Islet precursor cell (in vitro differentiated cells): Measurements from ENCODE around the gene SLC12A7.
"Not testable (repeated sequence)": the region's sequence is repeated elsewhere in the genome, so short reads cannot be mapped to it uniquely, and the experiment has no call there.

Source experiments
- DNase-seq: peaks from one replicate; pipeline ENCODE4 v3.0.0-alpha.2; 2018

SLC12A7 gene

DNA sequence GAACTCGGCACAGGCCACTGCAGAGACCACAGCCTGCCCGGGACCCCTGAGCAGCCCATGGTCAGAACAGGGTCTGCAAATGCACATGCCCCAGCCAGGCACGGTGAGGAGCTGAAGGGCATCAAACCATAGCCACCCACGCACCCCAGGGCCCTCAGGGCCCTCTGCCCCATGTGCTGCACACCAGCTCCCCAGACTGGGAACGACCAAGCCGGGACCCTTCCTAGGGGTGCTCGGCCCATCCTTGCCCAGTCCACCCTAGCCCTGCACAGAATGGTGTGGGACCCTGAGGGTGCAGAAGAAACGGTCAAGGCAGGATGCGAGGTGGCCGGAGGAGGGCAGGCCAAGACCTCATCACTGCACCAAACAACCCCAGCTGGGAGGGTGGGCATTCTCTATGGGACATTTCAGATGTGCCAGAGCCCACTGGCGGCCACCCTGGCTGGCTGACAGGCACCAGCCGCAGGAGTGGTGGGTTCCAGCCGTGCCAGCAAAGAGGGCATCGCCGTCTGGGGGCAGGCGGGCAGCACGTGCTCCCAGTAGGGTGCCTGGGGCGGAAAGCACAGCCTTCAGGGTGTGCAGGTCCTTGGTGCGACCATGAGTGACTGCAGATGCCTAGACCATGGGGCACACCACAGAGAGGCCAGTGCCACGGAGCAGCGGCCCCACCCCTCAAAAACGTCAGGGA is 16.4 kb downstream of the SLC12A7 start:
- no peak for DNase-seq

DNA sequence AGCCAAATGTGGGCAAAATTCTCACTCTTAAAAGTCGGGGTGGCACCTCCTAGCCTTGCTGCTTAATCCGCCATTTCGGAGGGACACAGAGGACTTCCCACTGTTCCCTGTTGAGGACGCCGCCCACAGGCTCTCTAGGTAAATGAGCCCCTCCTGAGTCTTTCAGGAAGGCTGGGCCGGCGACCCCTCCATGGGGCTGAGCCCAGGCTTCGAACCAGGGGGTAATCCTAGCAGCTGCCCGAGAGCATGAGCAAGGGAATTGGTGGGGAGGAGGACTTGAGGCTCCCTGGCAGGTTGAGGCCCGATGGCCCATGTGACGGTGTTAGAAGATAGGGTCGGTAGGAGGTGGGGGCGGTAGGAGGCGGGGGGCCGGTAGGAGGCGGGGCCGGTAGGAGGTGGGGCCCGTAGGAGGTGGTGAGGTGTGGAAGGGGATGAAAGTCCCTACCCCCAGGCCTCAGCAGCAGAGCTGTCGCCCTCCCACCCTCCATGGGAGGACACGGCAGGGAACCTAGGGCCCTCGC is 17.1 kb downstream of the SLC12A7 start:
- DNase-seq = no peak

DNA sequence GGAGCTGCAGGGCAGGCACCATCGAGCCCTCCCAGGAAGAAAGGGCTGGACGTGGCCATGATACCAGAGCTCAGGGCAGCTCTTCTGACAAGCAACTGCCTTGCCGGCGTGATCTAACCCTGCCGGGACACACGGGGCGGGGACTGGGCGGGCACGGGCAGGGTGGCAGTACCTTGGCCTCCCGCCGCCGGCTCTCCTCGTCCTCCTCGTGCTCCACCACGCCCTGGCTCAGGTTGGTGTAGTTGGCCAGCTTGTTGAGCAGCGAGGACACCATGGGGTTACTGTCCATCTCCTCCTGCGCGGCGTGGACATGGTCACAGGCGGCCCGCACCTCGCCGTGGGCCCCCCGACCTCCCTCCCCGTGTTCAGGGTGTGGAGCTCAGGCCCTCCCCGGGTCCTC is 18.5 kb downstream of the SLC12A7 start:
- no peak for DNase-seq

DNA sequence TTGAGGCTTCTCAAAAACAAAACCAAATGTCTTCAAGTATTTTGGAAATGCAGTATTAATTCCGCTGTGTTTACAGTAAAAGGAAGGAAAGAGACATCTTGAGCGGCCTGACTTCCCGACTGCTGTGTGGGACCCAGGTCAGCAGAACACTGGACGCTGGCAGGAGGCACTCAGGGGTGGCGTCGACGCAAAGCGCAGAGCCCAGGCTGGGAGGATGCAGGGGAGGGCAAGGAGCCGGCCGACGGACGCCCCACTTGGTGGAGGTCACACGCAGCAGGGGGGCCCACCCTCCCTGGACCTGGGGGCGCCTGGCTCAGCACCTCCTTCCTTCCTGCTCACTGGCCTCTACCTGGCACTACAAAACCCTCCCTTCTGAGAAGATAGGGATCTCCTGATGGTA is 19.7 kb downstream of the SLC12A7 start:
- no peak for DNase-seq

DNA sequence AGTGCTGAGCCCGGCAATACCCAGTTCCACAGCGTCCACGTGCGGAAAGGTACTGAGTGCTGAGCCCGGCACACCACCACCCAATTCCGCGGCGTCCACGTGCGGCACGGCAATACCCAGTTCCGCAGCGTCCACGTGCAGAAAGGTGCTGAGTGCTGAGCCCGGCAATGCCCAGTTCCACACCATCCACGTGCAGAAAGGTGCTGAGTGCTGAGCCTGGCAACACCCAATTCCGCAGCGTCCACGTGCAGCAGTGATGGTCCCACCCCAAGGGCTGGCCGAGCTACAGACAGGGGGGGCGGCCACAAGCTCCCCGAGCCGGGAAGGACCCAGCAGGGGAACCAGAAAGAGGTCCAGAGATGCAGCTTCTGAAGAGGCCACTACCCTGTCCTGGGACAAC is 20.2 kb downstream of the SLC12A7 start:
- DNase-seq = no peak

DNA sequence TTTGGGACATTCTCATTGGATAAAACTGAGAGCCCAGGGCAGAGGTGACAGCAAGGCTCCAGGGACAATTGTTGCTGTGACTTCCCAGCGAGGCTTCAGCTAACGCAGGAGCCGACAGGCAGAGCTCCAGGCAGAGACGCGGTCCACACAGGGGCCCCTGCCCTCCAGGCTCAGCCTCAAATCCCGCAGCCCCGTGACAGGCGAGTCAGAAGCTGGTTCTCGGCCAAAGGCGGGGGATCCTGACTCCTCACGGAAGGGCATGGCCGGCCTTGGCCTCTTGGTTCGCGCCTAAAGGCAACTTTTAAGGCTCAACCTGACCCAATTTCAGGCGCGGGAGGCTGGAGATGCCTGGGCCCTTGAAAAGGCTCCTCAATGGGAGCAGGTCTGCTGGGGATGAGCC is 21.3 kb downstream of the SLC12A7 start:
- no peak for DNase-seq

DNA sequence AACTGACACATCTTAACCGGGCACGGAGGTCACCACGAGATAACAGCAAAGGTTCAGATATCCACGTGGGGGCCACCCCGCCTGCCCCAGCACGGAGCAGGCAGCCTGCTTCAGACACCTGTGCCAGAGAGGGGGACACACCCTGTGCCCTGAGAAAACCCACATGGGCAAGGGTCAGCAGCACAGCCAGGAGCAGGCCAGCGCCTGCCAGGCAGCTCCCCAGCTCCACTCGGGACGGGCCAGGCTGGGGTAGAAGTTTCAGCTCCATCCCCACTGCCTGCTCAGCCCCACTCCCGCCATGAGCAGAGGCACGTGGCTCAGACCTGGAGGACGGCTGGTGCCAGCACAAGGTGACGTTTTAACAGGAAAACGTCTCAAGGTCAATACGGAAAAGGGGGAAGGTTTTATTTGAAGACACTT is 22.2 kb downstream of the SLC12A7 start:
- no peak for DNase-seq

- DNase-seq = no peak
Observed at GRCh38 chr5:1089146-1089545, 22.7 kb downstream of the SLC12A7 start.

- no peak for DNase-seq
Observed at GRCh38 chr5:1088726-1089125, 23.1 kb downstream of the SLC12A7 start.

DNA sequence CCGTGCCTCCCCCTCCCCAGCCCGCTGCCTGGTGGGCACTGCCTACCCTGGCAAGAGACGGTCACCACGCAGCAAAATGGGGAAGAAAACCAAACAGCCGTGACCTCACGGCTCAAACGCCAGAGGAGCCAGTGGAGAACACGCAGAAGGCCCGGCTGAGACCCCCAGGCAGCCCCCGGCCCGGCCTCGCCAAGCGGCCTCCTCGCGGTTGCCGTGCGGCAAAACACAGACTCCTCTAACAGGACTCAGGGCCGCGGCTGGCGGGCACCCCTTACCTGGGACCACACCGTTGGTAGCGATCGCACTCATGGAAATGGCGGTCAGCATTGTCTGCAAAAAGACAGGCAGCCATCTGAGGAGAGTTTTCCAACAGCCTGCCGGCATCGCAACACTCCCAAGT is 23.8 kb downstream of the SLC12A7 start:
- DNase-seq = no peak

DNA sequence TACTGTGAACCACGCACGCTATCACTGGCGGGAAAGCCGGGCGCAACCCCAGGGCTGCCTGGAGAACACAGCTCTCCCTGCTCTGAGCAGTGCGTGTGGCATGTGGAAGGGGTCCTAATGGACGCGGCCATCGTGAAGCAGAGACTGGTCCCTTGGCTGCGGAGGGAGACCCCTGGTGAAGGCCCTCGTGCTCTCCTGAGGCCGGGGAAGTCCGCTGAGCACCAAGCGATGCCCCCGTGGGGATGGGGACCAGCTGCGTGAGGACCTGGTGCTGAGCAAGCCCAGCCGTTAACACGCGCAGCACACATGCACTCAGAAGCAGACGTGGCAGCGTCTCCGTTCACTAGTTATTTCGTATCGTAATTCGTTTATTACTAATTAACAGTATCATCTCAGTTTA is 24.4 kb downstream of the SLC12A7 start:
- no peak for DNase-seq

GRCh38 chr5:1086871-1087270 is 25.0 kb downstream of the SLC12A7 start:
- DNase-seq = no peak

DNA sequence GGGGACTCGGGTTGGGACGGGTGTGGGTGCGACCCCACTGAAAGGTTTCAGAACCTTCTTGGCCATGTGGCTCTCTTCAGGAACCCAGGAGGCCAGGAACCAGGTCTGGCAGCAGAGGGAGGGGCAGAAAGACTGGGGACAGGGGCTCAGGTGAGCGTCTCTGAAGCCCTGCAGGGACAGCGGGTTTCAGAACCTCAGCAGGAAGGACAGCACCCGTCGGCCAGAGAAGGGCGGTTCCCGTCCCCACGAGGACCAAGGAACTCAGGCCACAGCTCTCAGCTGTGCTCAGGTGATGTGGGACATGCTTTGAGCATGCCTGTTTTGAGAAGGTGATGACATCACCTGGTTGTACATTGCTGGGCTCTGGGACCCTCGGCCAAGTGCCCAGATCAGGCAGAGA is 25.7 kb downstream of the SLC12A7 start:
- no peak for DNase-seq

- DNase-seq = no peak
Observed at GRCh38 chr5:1085391-1085790, 26.5 kb downstream of the SLC12A7 start.

DNA sequence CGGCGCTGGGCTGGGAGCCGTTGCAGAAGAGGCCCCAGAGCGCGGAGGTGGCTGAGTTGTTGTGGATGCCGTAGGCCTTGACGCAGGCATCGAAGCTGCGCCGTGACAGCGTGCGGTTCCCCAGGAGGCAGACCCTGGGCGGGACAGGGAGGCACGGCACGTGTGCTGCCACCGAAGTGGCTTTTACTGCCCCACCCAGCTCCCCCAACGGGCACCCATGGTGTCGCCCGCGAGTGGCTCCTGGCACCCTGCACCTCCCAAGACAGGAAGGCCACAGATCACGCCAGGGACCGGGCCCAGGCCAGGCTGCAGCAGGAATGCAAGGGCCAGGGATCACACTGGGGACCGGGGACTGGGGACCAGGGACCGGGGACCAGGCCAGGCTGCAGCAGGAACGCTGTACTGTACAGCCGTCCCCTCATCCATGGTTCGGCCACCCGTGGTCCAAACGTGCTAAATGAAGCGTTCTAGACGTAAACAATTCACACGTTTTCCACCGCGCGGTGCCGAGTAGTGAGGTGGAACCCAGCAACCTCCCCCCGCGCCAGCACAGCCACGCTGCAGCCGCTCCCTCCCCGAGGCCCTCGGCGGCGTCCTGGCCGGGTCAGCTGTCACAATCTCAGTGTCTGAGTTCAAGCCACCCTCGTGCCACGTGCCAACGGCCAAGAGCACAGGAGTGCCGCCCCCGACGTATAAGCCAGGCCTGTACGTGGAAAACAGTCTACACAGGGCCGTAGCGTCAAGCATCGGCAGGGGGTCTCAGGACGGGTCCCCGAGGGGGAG is 27.8 kb downstream of the SLC12A7 start:
- DNase-seq = no peak

DNA sequence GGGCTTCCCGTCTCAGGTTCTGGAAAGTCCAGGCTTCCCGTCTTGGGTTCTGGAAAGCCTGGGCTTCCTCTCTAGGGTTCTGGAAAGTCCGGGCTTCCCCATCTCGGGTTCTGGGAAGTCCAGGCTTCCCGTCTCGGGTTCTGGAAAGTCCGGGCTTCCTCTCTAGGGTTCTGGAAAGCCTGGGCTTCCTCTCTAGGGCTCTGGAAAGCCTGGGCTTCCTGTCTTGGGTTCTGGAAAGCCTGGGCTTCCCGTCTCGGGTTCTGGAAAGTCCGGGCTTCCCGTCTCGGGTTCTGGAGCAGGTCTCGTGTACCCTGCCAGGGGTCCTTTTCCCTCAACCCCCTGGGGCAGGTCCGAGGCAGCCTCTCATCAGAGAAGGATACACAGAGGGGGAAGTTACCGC is 28.8 kb downstream of the SLC12A7 start:
- DNase-seq = not testable (repeated sequence)

- no peak for DNase-seq
Observed at GRCh38 chr5:1081519-1081918, 30.3 kb downstream of the SLC12A7 start.

DNA sequence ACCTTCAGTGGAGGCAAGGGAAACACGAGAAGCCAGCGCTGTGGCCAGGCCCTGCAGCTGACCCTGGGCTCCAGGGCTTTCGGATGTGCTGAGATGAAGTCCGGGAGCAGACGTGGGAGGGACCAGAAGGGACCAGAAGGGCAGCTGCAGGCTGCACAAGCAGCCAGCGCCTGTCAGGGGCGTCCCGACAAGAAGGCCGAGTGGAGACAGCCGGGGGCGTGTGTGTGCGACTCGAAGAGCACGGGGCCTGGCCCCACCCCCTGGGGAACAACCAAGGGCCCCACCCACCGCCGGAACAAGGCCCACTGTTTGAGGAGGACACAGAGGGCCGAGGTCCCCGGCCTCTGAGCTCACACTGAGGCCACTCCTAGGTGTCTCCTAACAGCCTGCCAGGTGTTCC is 31.4 kb downstream of the SLC12A7 start:
- DNase-seq = no peak

- no peak for DNase-seq
Observed at GRCh38 chr5:1079961-1080360, 31.9 kb downstream of the SLC12A7 start.

DNA sequence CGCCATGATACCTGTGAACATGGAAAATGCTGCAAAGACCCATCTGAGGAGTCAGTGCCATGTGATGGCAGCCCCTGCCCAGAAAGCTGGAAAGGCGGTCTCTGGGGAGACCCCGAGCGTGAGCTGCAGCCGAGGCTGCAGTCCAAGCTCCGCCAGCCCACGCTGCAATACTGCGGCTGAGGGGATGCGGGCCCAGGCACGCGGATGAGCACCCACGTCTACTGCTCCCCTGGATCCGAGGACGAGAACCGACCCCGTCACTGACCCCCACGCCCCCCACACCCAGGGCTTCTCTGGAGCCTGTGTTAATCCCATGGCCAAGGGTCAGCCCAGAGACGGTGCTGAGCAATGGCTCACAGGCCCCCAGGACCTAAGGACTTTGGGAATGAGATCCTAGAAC is 32.4 kb downstream of the SLC12A7 start:
- DNase-seq = no peak

GRCh38 chr5:1078851-1079250 is 33.0 kb downstream of the SLC12A7 start:
- DNase-seq = no peak

- DNase-seq = no peak
Observed at GRCh38 chr5:1078206-1078605, 33.7 kb downstream of the SLC12A7 start.

GRCh38 chr5:1077491-1078020 is 34.3 kb downstream of the SLC12A7 start:
- DNase-seq = no peak

DNA sequence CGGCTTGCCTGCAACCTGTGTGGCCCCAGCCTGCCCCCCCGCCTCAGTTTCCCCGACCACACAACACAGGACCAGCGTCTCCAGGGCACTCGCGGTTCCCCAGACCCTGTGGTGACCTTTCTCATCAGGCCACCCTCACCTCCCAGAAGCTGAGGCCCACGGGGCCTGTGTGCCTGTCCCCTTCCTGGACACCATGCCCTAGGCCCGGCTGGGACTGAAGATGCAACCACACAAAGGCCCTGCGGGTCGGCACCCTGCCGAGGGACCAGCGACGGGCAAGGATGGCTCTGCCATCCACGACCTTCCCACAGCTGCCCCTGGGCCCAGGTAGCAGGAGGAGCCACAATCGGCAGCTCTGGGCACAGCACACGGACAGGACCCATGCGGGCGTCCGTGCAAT is 34.8 kb downstream of the SLC12A7 start:
- DNase-seq = no peak
